Muscle of arm (tissue), 12 donors: ENCODE results near the gene TREM1. TPM values are rescaled to one million over a fixed set of nuclear protein-coding genes. Genes with fewer than 3 reads are reported as not detected.
"Not testable (repeated sequence)": the region's sequence is repeated elsewhere in the genome, so short reads cannot be mapped to it uniquely, and the experiment has no call there.

Experiments
- DNase-seq: peaks from one replicate; pipeline ENCODE4 v3.0.0-alpha.2; 2013
- polyA plus RNA-seq, 12 donors: library from polyadenylated mRNA; unstranded; fragments of 120-200 nt; gene quantifications; one replicate each; pipeline ENCODE4 v1.2.1, GENCODE V29; 2013; ENCODE audit not compliant: insufficient read length in 12 of 12

TREM1 gene
- polyA plus RNA-seq, 12 donors = 0.19 to 2.2 (median 0.52) TPM; not detected in 6

DNA sequence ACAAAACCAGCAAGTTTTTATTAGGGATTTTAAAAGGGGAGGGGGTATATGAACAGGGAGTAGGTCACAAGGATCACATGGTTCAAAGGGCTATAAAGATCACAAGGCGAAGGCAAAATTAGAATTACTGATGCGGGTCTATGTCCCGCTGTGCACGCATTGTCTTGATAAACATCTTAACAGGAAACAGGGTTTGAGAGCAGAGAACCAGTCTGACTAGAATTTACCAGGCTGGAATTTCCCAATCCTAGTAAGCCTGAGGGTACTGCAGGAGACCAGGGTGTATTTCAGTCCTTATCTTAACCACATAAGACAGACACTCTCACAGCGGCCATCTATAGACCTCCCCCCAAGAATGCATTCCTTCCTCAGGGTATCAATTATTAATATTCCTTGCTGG lies 10.8 kb upstream of the TREM1 start:
- DNase-seq = not testable (repeated sequence)

DNA sequence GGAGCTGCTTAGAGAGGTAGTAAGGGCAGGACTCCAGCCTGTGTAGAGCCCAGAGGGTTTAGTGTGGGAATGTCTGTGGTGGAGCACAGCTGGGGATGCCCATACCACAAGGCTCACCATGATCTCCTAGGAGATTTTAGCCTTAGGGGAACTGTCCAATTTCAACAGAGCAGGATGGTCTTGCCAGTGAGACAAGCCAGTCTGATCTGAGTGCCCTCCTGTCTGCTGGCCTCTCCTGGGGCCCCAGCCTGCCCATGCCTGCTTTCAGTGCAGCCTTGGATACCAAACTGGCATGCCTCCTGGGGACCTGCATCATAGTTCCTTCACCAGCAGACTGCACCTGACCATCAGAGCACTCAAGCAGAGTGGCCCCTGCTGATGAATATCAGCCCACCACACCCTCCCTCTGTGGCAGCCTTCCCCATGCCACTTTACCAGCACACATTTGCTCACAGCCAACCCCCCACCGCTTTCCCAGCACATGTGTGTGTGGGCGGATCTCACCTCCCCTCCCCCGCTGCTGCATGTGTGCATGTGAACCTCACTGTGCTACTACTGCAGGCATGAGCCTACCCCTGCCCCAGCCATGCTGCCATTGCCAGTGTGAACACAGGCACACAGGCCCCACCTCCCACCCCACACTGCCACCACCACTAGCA lies 7.9 kb upstream of the TREM1 start:
- no peak for DNase-seq

DNA sequence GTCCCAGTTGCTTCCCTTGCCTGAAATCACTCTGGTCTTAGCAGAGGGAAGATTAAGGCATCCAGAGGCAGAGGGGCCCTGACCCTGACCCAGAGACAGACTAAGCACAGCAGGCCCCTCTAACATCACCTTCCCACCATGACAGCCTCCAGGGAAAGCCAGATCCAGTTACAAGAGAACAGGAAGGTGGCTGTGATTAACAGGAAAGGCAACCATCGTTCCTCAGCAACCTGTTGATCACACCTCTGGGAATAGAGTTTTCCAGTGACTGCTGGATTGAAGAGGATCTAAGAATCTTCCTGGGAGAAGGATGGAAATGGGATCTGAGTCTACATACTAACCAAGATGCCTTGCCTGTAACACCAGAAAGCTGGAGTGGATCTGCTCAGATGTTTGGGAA lies 5.2 kb upstream of the TREM1 start:
- no peak for DNase-seq

DNA sequence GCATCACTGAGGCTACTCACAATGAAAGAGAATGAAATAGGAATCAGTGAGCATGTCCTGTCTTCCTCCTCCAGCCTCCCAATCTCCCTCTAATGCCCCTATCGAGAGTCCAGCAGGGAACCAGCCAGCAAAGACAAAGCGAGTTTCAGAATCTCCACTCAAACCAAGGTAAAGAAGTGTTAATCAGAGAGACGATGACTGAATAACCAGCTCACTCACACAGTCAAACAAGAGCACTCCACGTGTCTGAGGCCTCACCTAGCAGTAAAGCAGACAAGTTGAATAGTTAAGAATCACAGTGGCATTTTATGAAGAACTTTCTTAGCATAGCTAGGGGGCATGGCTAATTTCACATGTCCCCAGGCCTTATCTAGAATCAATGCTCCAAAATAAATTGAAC lies 3.3 kb upstream of the TREM1 start:
- no peak for DNase-seq

DNA sequence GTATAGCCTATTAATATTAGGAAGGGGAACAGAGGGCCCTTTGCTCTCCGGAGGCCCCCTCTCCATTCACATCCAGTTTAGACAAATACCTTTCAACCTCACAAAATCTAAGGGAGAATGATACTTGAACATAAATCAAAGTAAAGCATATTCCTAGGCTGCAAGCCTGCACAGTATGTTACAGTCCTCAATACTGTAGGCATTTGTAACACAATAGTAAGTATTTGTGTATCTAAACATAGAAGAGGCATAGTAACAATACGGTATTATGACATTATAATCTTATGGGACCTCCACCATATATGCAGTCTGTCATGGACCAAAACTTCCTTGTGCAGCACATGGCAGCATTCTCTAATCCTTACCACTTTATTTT lies 2.3 kb upstream of the TREM1 start:
- DNase-seq = no peak

DNA sequence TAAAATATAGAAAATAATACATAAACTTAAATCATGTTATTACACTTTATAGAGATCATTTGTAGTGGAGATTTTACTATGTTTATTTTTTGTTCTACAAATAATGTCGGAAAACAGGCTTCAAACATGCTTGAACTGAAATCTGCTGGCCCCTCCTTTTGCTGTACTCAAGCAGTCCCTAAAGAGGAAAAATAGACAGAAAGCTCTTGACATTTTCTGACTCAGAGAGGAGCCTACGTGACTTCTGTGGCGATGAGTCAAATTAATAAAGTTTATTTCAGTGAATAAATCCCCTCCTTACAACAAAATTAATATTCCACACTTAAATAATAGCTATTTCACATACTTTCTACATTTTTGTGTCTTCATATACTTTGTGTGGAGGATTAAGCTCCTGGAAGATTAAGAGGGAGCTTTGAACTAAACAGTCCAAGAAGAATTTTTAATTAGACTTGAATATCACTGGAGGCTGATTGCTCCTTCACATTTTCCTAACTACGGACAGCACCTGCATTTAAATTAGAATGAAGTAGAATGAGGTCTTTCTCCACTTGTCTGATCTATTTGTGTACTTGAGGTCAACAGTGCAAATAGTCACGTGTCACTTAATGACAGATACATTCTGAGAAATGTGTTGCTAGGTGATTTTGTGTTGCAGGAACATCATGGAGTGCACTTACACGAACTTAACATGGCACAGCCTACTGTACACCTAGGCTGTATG lies 1.7 kb upstream of the TREM1 start:
- no peak for DNase-seq

DNA sequence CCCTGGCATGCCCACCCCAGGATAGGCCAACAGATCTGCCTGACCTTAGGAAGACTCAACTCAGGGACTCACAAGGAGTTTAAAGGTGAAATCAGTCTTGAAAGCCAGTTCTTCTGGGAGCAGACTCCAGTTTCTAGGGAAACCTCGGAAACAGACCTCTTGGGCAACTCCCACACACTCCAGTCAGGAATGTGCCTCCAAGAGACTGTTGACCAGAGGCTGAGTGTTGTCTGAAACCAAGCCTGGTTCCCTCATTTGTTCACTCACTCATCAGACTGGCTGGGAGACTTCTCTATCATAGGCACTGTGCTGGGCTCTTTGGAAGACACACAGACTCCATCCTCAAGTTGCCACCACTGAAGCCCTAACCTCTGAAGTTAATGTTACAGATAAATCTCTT lies 1.8 kb downstream of the TREM1 start:
- no peak for DNase-seq

DNA sequence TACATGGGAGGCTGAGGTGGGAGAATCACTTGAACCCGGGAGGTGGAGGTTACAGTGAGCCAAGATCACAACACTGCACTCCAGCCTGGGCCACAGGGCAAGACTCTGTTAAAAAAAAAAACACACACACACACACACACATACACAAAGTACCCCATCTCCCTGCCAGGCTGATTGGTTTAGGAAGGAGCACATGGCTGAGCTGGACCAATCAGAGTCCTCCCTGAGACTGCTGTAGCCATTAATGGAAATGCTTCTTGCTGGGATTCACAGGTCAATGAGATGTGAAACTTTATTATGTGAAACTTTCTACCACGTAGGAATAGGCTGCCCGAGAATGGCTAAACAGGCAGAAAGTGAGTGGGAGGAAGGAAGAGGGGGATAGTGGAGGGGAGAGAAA lies 2.9 kb downstream of the TREM1 start:
- DNase-seq = no peak

DNA sequence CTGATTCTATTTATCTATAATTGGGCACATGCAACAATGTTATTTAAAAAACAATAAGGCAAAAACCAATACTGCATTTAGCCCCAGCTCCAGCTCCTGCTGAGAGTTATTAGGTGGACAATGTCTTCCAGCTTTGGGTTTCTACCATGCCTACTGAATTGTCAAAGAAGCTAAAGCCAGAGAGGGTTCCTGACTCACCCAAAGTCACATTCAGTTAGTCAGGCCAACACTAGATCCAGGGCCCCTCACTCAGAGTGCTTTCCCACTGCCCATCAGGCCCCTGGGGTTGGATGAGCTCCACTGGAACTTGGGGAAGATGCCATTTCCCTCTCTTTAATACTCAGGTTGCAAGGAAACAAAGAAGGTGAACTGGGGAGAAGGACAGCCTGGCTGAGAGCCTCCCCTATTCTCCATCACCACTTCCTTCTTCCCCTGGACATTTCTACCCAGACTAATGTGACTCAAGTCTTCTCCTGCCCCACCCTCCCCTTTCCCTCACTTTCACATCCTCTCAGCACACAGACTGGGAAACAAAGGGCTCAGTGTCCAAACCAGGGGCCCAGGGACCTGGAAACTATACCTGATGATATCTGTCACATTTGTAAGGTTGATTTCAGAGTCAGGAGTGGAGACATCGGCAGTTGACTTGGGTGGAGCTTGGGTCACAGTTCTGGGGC lies 6.0 kb downstream of the TREM1 start:
- DNase-seq = no peak

DNA sequence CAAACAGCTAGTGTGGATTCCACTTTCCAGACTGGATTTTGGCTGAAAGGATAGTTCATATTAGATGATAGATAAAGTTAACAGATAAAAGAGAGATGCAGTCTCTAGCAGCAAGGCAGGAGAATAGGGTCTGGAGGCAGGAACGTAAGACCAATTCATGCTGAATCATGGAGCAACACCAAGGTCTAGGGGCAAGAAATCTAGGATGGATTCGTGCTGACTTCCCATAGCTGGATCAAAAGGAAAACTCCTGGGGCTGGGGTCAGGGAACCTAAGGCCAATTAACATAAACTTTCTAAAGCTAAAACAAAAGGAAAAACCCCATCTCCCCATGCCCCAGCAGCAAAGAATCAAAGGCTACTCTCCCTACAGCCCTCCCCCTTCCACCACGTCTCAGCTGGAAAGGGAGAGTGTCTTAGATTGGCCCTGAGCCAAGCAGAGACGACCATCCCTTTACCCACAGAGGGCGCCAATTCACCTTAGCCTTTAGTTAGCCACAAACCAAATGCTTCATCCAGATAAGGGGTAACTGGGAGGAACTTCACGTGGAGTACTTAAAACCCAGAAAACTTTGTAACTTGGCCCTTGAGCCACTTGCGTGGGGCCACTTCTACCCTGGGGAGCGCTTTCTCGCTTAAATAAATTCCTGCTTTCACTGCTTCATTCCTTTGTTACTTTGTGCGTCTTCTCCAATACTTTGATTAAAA lies 7.6 kb downstream of the TREM1 start:
- DNase-seq = peak; percentile 59

DNA sequence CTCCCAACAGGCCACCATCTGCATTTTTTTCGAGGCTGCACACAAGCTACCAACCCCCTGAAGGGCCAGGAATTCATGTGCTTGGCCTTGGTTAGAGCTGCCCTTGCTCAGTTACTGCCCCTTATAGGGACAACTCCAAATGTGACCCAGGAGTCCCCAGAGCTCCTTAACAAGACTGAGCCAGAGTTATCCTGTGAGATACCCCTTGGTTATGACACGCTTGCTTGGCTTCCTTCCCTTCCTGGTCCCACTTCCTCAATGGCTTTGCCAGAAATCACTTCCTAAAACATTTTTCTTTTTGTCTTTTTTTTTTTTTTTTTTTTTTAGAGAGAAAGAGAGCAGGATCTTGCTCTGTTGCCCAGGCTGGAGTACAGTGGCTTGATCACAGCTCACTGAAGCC lies 8.9 kb downstream of the TREM1 start:
- DNase-seq = no peak

DNA sequence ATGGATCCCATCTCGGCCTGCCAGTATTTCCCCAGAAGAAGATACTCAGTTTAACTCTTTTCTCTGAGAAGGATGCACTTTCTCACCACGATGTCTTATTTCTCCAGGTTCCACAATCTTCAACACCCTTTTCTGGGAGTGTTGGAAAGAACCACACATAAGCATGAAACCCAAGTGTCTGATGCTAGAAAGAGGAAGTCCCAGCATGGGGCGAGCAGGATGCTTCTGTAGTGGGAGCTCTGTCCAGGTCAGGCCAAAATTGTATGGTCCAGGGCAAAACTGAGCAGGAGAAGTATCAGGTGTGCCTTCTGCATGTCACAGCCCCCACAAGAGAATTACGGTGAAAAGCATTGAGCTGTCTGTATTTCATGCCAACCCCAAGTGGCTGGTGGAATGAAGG lies 11.0 kb downstream of the TREM1 start:
- DNase-seq = no peak

DNA sequence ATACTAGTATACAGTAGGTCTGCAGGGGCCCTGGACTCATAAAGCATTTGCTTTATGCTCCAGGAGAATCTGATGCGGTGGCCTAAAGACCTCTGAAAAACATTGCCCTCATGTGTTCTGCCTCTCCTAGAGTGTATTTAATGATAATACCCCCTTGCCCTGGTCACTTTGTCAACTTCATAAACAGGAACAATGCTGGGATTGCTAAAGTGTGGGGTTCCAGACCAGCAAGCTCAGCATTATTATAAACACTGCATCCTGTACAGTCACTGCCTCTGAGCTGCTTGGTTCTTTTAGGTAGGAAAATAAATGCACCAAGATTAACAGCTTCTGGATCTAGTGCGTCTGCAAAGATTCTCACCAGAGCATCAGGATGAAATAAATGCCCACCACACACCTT lies 12.2 kb downstream of the TREM1 start:
- no peak for DNase-seq

DNA sequence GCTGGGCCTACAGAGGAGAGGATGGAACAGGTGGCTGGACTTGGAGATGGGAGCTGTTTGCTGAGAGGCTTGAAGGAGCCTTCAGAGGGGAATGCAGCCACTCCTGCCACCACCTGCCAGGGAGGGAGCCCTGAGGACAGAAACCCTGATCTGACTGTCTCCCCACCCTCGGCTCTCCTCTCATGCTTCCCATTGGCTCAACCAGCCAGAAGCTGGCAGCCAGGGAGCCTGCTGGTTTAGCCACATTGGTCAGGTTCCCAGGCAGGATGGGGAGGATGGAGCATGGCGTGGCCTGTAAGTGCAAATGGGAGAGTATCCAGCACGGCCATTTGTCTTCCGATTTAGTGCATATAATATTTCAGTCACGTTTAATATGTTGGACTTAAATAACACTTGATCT lies 12.8 kb downstream of the TREM1 start:
- DNase-seq = no peak

DNA sequence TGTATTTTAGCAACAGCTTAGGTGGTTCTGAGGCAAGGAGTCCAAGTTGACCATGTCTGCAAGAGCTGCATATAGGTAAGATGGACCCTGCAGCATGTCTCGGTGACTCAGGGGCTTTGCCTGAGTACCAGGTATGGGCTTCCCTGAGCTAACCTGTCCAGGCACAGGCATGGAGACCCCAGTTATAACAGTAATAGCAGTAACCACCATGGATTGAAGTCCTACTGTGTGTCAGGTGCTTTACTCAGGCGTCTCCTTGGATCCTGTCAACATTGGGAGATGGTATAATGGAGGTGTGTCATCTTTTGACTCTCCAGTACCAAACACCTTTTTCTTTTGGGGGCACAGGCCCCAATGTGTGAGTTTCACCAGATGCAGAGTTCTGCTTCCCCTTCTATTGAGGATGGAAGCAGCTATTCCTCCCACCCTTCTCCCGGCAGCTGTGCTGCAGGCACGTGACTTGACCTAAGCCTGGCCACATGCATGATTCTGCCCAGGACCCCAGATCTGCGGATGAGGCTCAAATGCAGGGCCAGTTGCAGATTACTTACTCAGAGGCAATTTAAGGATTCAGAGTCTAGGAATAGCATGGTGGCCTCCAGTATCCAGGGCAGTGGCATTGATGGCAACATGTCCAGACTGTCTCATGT lies 13.8 kb downstream of the TREM1 start:
- DNase-seq = no peak

DNA sequence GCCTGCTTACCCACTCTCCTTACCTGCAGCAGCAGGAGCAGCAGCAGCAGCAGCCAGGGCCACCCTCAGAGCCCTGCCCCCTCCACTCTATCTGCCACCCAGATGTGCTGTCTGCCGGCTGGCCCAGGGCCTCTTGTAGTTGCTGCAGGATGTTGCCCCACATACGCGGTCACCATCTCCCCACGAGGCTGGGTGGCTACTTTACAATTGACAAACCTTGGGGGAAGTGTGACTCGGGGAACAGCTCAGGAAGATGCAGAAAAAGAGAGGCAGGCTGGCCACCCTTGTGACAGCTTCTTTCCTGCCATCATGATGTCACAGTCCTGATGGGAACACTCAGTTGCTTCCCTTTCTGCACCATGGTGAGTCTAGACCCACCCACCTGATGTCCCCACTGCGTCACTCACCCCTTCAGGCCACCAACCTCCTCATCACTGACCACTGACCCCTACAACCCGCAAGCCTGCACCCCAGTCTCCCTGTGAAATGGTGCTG lies 14.5 kb downstream of the TREM1 start:
- DNase-seq = peak; percentile 7

DNA sequence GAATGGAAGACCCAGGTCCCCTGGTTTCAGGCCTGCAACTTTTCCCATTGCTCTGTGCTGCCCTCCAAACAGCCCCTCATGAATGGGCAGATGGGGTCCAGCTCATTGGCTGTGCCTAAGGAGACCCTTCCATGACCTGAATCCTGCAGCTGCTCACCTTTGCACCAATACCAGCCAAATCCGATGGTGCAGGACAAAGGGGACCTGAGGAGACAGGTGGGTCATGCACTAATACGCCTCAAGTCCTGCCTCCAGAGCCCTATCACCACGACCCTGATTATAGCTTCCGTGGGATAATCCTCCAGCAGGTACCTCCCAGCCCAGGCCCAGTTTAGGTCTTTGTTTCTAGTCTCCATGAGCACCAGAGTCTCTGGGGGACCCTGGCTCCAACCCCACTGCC lies 16.8 kb downstream of the TREM1 start:
- no peak for DNase-seq

DNA sequence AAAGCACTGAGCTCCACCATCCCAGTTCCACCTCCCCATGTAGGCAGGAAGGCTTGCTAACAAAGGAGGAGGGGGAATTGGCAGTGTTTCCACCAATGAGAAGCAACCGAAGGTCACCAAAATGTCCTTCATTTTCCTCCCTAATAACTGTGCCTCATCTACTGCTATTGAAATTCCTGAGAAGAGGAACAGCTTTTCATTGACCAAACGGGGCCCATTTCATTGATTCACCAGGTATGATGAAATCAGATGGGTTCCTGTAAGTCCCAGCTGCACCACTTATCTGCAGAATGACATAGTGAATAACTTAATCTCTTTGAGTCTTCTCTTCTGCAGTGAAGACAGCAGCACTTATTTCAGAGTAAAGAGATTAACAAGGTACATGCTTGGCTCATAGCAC lies 17.3 kb downstream of the TREM1 start:
- DNase-seq = no peak

DNA sequence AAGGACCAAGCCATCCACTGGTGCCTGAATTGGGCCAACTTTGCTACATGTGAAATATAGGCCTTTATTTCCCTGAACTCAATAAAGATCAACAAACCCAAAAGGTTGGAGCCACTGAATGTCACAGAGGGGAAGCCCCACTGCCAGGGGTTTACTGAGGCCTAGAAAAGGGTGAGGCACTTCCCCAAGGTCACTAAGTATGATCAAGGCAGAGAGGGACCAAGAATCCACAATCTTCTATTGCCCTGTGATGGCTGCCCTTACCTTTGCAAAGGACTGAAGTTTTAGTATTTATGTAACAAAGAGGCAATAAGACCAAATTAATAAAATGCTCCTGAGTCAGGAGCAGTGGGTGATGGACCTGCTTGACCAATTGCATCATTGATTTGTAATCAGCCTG lies 18.0 kb downstream of the TREM1 start:
- DNase-seq = no peak

DNA sequence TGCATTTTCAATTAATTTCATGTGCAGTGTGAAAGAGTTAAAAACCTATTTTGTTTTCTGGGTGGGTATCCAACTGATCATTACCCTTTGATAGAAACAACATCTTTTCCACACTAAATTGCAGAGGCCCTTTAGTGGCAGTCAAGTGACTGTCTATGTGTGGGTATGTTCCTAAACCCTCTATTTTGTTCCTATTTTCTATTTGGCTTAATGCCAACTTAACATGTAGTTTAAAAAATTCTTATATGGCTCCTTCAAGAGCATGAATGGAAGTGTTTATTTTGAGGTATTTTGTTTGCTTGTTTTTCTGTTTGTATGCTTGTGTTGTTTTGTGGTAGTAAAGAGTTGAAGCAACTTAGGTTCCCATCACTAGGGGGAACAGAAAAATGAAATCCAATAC lies 19.9 kb downstream of the TREM1 start:
- DNase-seq = no peak

DNA sequence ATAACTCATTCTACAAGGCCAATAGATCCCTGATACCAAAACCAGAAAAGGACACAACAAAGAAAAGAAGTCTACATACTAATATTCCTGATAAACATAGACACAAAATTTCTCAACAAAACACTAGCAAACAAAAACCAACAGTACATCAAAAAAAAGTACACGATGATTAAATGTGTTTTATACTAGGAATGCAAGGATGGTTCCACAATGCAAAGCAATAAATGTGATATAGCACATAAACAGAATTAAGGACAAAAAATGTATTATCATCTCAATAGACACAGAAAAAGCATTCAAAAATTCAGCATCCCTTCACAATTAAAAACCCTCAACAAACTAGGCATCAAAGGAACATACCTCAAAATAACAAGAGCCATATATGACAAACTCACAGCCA lies 23.2 kb downstream of the TREM1 start:
- DNase-seq = no peak

DNA sequence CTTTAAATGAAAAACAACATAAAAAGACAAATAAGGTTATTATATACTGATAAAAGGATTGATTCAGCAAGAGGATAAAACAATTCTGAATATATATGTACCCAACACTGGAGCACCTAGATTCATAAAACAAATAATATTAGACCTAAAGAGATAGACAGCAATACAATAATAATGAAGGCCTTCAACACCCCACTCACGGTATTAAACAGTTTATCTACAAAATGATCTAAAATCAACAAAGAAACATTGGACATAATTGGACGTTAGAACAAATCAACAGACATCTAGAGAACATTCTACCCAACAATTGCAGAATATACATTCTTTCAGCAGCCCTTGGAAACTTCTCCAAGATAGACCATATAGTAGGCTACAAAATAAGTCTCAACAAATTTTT lies 24.1 kb downstream of the TREM1 start:
- DNase-seq = no peak
